Measurements from ENCODE around the gene ATAD1. TPM values are rescaled to one million over a fixed set of nuclear protein-coding genes. Genes with fewer than 3 reads are reported as not detected.
"Not testable (repeated sequence)": the region's sequence is repeated elsewhere in the genome, so short reads cannot be mapped to it uniquely, and the experiment has no call there.

The ATAD1 gene
- total and polyA plus RNA-seq, 10 of the 15 experiments (the other 5 are each of a cell fraction or from before 2014, with no cell fraction given): 24.7 to 59.3 (median 41.1) TPM

- peaks cover 6% of the 10 kb centered on the region; the same call in 1 of the 2 replicates for H3K4me1 ChIP-seq (ENCODE audit: control insufficient read depth, insufficient read depth, low read length)
- FAIRE-seq (no peak), DNase-seq (ENCODE audit: low read depth, low spot score) (no peak), ATAC-seq (no peak)
- ChIA-PET RAD21 (ENCODE audit: unreplicated experiment) (no interaction called here), SMC1A (ENCODE audit: uncharacterized antibody, unreplicated experiment) (no interaction called here), CTCF (no interaction called here), POLR2A (no interaction called here)
- no peaks in the 10 kb centered on the region for H4K20me1 ChIP-seq (ENCODE audit: control insufficient read depth, insufficient read depth)
- H2AFZ ChIP-seq (ENCODE audit: control insufficient read depth, low read depth, low read length): no peak overlapping the region
- no peak overlapping the region for H3K4me2 ChIP-seq (ENCODE audit: control insufficient read depth, insufficient read depth)
- H3K9me3 ChIP-seq (replicated peaks; ENCODE audit: control insufficient read depth, insufficient read depth, low read length): no peaks in the 10 kb centered on the region
- intact Hi-C loops (cut with micrococcal nuclease; ENCODE audit: unreplicated experiment) (no loop called here), in situ Hi-C loops (cut with MboI) (no loop called here)
- no peaks in the 10 kb centered on the region for H3K27me3 ChIP-seq (replicated peaks in 1 of 2; ENCODE audit: control insufficient read depth in 2 of 2, insufficient read depth in 2 of 2, low read length in 1 of 2)
- H3K27ac ChIP-seq (ENCODE audit: control insufficient read depth, insufficient read depth): no peak overlapping the region
- WGBS (ENCODE audit: insufficient coverage, insufficient replicate concordance, low lambda C conversion rate, missing lambda C conversion rate): 87% methylated on average over 4 of the region's 4 CpGs
- H3K36me3 ChIP-seq (ENCODE audit: control insufficient read depth in 2 of 2, insufficient read depth in 2 of 2, low read length in 1 of 2): no peaks in the 10 kb centered on the region
- no peak for TF ChIP-seq RBBP5 (conservative IDR thresholded peaks at IDR 0.05)
- no peak for TF ChIP-seq HDAC6 (IDR thresholded peaks at IDR 0.05; ENCODE audit: unreplicated experiment)
- TF ChIP-seq CEBPB (IDR thresholded peaks at IDR 0.05; ENCODE audit: borderline replicate concordance in 1 of 2, low read depth in 2 of 2, low read length in 2 of 2): no peak
- no peak overlapping the region for H3K4me3 ChIP-seq
- H3K79me2 ChIP-seq (ENCODE audit: control insufficient read depth, insufficient read depth, low read length): no peaks in the 10 kb centered on the region
- no peak overlapping the region for H3K9ac ChIP-seq (ENCODE audit: control insufficient read depth, insufficient read depth, low read length)
- BruUV-seq (replicated peaks): no TSS peak
These were observed 18.1 kb upstream of the ATAD1 start for GRCh38 chr10:87836098-87836497.

GRCh38 chr10:87829986-87830729 lies 12.1 kb upstream of the ATAD1 start:
- Histone ChIP-seq H3K9me3 (replicated peaks; ENCODE audit: control insufficient read depth, insufficient read depth, low read length) (no peaks in the 10 kb centered on the region; the same call in 2 of the 3 replicates), H4K20me1 (ENCODE audit: control insufficient read depth, insufficient read depth) (no peaks in the 10 kb centered on the region), H3K36me3 (ENCODE audit: control insufficient read depth in 2 of 2, insufficient read depth in 2 of 2, low read length in 1 of 2) (no peaks in the 10 kb centered on the region), H3K4me2 (ENCODE audit: control insufficient read depth, insufficient read depth) (no peak overlapping the region), H3K4me1 (ENCODE audit: control insufficient read depth, insufficient read depth, low read length) (no peaks in the 10 kb centered on the region), H3K79me2 (ENCODE audit: control insufficient read depth, insufficient read depth, low read length) (no peaks in the 10 kb centered on the region), H3K27ac (ENCODE audit: control insufficient read depth, insufficient read depth) (no peak overlapping the region), H2AFZ (ENCODE audit: control insufficient read depth, low read depth, low read length) (no peak overlapping the region), H3K4me3 (no peak overlapping the region), H3K27me3 (replicated peaks in 1 of 2; ENCODE audit: control insufficient read depth in 2 of 2, insufficient read depth in 2 of 2, low read length in 1 of 2) (no peaks in the 10 kb centered on the region), H3K9ac (ENCODE audit: control insufficient read depth, insufficient read depth, low read length) (no peak overlapping the region)
- BruUV-seq (replicated peaks): no TSS peak
- ChIA-PET CTCF (interaction anchor here (0.9 to 1.3 kb wide), 5 partner anchors 8 to 722 kb away, joined by 3 read pairs; partner anchors contain the start of gene ATAD1), SMC1A (ENCODE audit: uncharacterized antibody, unreplicated experiment) (interaction anchor here (1.2 to 3.9 kb wide), 5 partner anchors 9 to 15 kb away, joined by 5 to 21 read pairs (median 6); partner anchors contain the start of gene ATAD1), POLR2A (interaction anchor here (1.7 kb wide), 1 partner anchor 11 kb away, joined by 4 read pairs; no protein-coding TSS in a partner anchor), RAD21 (ENCODE audit: unreplicated experiment) (no interaction called here)
- TF ChIP-seq SMAD5 (IDR thresholded peaks at IDR 0.05; ENCODE audit: low read depth) (no peak), NBN (IDR thresholded peaks at IDR 0.05) (no peak), TARDBP (IDR thresholded peaks at IDR 0.05; ENCODE audit: borderline replicate concordance) (no peak), MYC (IDR thresholded peaks at IDR 0.05; ENCODE audit: insufficient read depth, insufficient read length, insufficient replicate concordance, low read length, severe bottlenecking) (no peak), ZZZ3 (IDR thresholded peaks at IDR 0.05; ENCODE audit: control insufficient read depth, insufficient read length, low read depth) (no peak), MXI1 (IDR thresholded peaks at IDR 0.05; ENCODE audit: low read depth, low read length) (no peak)
- ATAC-seq (peak; percentile 56), DNase-seq (ENCODE audit: low read depth, low spot score) (no peak), FAIRE-seq (no peak)
- in situ Hi-C loops (cut with MboI) (no loop called here), intact Hi-C loops (cut with micrococcal nuclease; ENCODE audit: unreplicated experiment) (no loop called here)

- DNase-seq (ENCODE audit: low read depth, low spot score); H4K20me1 ChIP-seq (ENCODE audit: control insufficient read depth, insufficient read depth); BruUV-seq (replicated peaks); ATAC-seq; intact Hi-C loops (cut with micrococcal nuclease; ENCODE audit: unreplicated experiment); H3K79me2 ChIP-seq (ENCODE audit: control insufficient read depth, insufficient read depth, low read length); H3K4me3 ChIP-seq; H2AFZ ChIP-seq (ENCODE audit: control insufficient read depth, low read depth, low read length); H3K27me3 ChIP-seq (replicated peaks in 1 of 2; ENCODE audit: control insufficient read depth in 2 of 2, insufficient read depth in 2 of 2, low read length in 1 of 2); H3K9me3 ChIP-seq (replicated peaks; ENCODE audit: control insufficient read depth, insufficient read depth, low read length); FAIRE-seq; in situ Hi-C loops (cut with MboI); H3K4me1 ChIP-seq (ENCODE audit: control insufficient read depth, insufficient read depth, low read length); H3K9ac ChIP-seq (ENCODE audit: control insufficient read depth, insufficient read depth, low read length); H3K36me3 ChIP-seq (ENCODE audit: control insufficient read depth in 2 of 2, insufficient read depth in 2 of 2, low read length in 1 of 2); H3K27ac ChIP-seq (ENCODE audit: control insufficient read depth, insufficient read depth); H3K4me2 ChIP-seq (ENCODE audit: control insufficient read depth, insufficient read depth): not testable (repeated sequence)
- POLR2A ChIA-PET: interaction anchor here (0.6 to 1.7 kb wide), 2 partner anchors 10 to 152 kb away, joined by 4 read pairs; no protein-coding TSS in a partner anchor
- CTCF ChIA-PET: interaction anchor here (1.0 to 1.3 kb wide), 2 partner anchors 9 to 11 kb away, joined by 3 to 7 read pairs; partner anchors contain the start of gene ATAD1
- SMC1A ChIA-PET (ENCODE audit: uncharacterized antibody, unreplicated experiment): interaction anchor here (1.7 to 3.9 kb wide), 4 partner anchors 10 to 38 kb away, joined by 4 to 21 read pairs (median 9); partner anchors contain the start of gene ATAD1
- RAD21 ChIA-PET (ENCODE audit: unreplicated experiment): interaction anchor here (2.3 kb wide), 1 partner anchor 11 kb away, joined by 10 read pairs; the partner anchor contains the start of gene ATAD1
- WGBS (ENCODE audit: insufficient coverage, insufficient replicate concordance, low lambda C conversion rate, missing lambda C conversion rate): 99% methylated on average over 4 of the region's 4 CpGs
These were observed 11.0 kb upstream of the ATAD1 start for GRCh38 chr10:87829051-87829450.

Data from GM12878 (cell line).